PFSK-1 (cell line): ENCODE results near the gene PKD1L1.

ENCODE experiments used
- FOXP2 ChIP-seq: optimal IDR thresholded peaks from 2 replicates; pipeline ENCODE3; 2011; ENCODE audit warnings: borderline replicate concordance, control low read depth, inconsistent platforms; ENCODE audit not compliant: insufficient read depth; ENCODE audit errors: extremely low read length, extremely low read depth
- POLR2AphosphoS5 ChIP-seq: IDR thresholded peaks from 2 replicates; pipeline ENCODE4 v1.6.1; 2012; ENCODE audit warnings: low read depth, mild to moderate bottlenecking, control low read depth, low read length, moderate library complexity
- REST ChIP-seq, 2 experiments: IDR thresholded peaks; 2 replicates each; pipeline versions ENCODE4 v1.6.1 to v1.8.0; 2011 to 2012; ENCODE audit warnings: low read depth in 2 of 2, low read length in 2 of 2, control low read depth in 1 of 2, inconsistent platforms in 1 of 2, mild to moderate bottlenecking in 1 of 2, moderate library complexity in 1 of 2; ENCODE audit not compliant: insufficient read depth in 1 of 2
- SIN3A ChIP-seq: IDR thresholded peaks from 2 replicates; pipeline ENCODE4 v1.6.1; 2012; ENCODE audit warnings: mild to moderate bottlenecking, low read length, moderate library complexity, borderline replicate concordance; ENCODE audit not compliant: insufficient read depth
- TAF1 ChIP-seq: IDR thresholded peaks from 2 replicates; pipeline ENCODE4 v1.6.1; 2012; ENCODE audit warnings: low read length, control low read depth, borderline replicate concordance; ENCODE audit not compliant: insufficient read depth

- TF ChIP-seq POLR2AphosphoS5 (no peak), REST (IDR thresholded peaks at IDR 0.05; ENCODE audit: insufficient read depth in 1 of 2, low read depth in 2 of 2, low read length in 2 of 2) (no peak), TAF1 (no peak), SIN3A (no peak), FOXP2 (no peak)
Measured at GRCh38 chr7:47726047-47726726, 222.1 kb downstream of the PKD1L1 start.
